Vagina (tissue), 2 donors: ENCODE results near the gene RASAL2. TPM values are rescaled to one million over a fixed set of nuclear protein-coding genes. Genes with fewer than 3 reads are reported as not detected.
A peak's percentile ranks its signal among the peaks of the same experiment; 100 is the strongest.

ENCODE experiments used
- DNase-seq, 2 donors: peaks; one replicate each; pipeline ENCODE4 v3.0.0-alpha.2; 2017; ENCODE audit errors: extremely low spot score in 2 of 2
- H3K27ac ChIP-seq: fragments of 200-600 bp; sonication (generic); one replicate; pipeline ENCODE4 v1.5.1; 2019
- H3K27me3 ChIP-seq: fragments of 200-600 bp; sonication (generic); one replicate; pipeline ENCODE4 v1.5.1; 2019
- H3K36me3 ChIP-seq, 2 donors: fragments of 200-600 bp; sonication (generic); one replicate each; pipeline ENCODE4 v1.5.1; 2017 to 2019
- H3K4me1 ChIP-seq: fragments of 200-600 bp; sonication (generic); one replicate; pipeline ENCODE4 v1.5.1; 2019
- H3K4me3 ChIP-seq, 2 donors: fragments of 200-600 bp; sonication (generic); 1 replicate in 1 of 2; 2 replicates in 1 of 2; pipeline ENCODE4 v1.5.1; 2016 to 2019
- H3K9me3 ChIP-seq: fragments of 200-600 bp; sonication (generic); one replicate; pipeline ENCODE4 v1.5.1; 2019
- CTCF ChIP-seq, 3 experiments: fragments of 450-650 bp in 2 of 3; fragments of 200-600 bp in 1 of 3; sonication (generic) in 1 of 3; IDR thresholded peaks; one replicate each; pipeline ENCODE4 v1.5.1; 2017 to 2019; ENCODE audit warnings: antibody characterized with exemption in 3 of 3, mild to moderate bottlenecking in 2 of 3, moderate library complexity in 2 of 3
- POLR2A ChIP-seq, 2 donors: fragments of 450-650 bp; IDR thresholded peaks; one replicate each; pipeline ENCODE4 v1.6.1; 2017; ENCODE audit warnings: antibody characterized with exemption in 2 of 2, mild to moderate bottlenecking in 2 of 2, moderate library complexity in 2 of 2
- POLR2AphosphoS5 ChIP-seq, 2 donors: sonication (generic); formaldehyde crosslinking; IDR thresholded peaks; one replicate each; pipeline ENCODE4 v1.9.0; 2017; ENCODE audit warnings: antibody characterized with exemption in 2 of 2, mild to moderate bottlenecking in 2 of 2, low read depth in 1 of 2; ENCODE audit not compliant: insufficient read depth in 1 of 2
- intact Hi-C: fragments of 100-400 bp; cut with DNase I; formaldehyde crosslinking; loops from one replicate; pipeline ENCODE4 v1.15.1; 2023
- total RNA-seq: library from RNA; depleted of rRNA; stranded (reverse); fragments of >200 nt; gene quantifications from one replicate; pipeline ENCODE4 v1.2.3, GENCODE V29; 2016

Gene RASAL2
- total RNA-seq, 1 donor from 2014 or later, result 25.5 TPM

DNA sequence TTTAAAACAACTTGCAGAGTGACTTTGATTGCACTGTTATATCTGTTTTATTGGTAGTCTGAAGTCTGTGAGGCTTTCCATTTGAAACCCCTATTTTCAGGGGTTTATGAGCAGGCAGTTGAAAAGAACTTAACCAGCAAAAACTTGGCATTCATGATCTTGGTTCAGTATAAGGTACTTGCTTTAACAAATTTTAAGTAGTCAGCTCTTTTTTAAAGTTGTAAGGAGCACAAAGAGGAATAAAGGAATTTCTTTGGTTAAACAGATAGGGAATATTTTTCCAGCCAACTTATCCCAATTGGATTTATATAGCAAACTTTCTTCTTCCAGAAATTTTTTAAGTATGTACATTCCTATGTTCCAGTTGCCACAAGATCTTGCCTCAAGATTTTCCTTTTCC lies 138.2 kb downstream of the RASAL2 start:
- intact Hi-C loops, result no loop called here
- Histone ChIP-seq H3K27ac (no peak overlapping the region), H3K4me1 (no peaks in the 10 kb centered on the region), H3K9me3 (no peaks in the 10 kb centered on the region), H3K4me3 (no peak overlapping the region), H3K36me3 (no peaks in the 10 kb centered on the region), H3K27me3 (no peaks in the 10 kb centered on the region)
- no peak for TF ChIP-seq POLR2AphosphoS5 (IDR thresholded peaks at IDR 0.05; ENCODE audit: insufficient read depth in 1 of 2, low read depth in 1 of 2)
- TF ChIP-seq POLR2A (IDR thresholded peaks at IDR 0.05), result no peak
- TF ChIP-seq CTCF (IDR thresholded peaks at IDR 0.05), result no peak
- DNase-seq, result no peak

GRCh38 chr1:178232949-178233348 lies 139.0 kb downstream of the RASAL2 start:
- TF ChIP-seq POLR2AphosphoS5 (IDR thresholded peaks at IDR 0.05; ENCODE audit: insufficient read depth in 1 of 2, low read depth in 1 of 2) (no peak), POLR2A (IDR thresholded peaks at IDR 0.05) (no peak), CTCF (IDR thresholded peaks at IDR 0.05) (no peak)
- no peak for DNase-seq
- intact Hi-C loops, result no loop called here

DNA sequence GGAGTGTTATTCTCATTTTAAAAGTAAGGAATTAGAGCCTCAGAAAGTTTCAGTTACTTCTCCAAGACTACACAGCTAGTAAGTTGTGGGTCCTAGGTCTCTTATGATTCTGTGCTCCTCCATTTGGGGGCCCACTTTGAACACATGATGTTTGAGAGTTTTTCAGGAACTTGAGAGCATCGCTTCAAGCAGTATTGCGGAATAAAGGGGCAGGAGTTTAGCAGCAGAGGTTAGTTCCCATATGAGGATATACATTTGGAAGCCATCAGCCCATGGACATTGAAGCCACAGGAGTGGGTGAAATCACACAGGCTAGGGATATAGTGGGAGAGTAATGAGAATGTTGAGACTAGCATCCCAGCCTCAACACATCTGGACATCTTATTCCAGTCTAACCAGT lies 143.2 kb downstream of the RASAL2 start:
- DNase-seq, result no peak
- Histone ChIP-seq H3K27me3 (no peaks in the 10 kb centered on the region), H3K4me3 (no peak overlapping the region), H3K4me1 (peaks cover 24% of the 10 kb centered on the region), H3K36me3 (no peaks in the 10 kb centered on the region), H3K9me3 (no peaks in the 10 kb centered on the region), H3K27ac (no peak overlapping the region)
- TF ChIP-seq CTCF (IDR thresholded peaks at IDR 0.05) (no peak), POLR2AphosphoS5 (IDR thresholded peaks at IDR 0.05; ENCODE audit: insufficient read depth in 1 of 2, low read depth in 1 of 2) (no peak), POLR2A (IDR thresholded peaks at IDR 0.05) (no peak)
- intact Hi-C loops, result no loop called here

More at GRCh38 chr1:178232949-178233348, 139.0 kb downstream of the RASAL2 start:
- Histone ChIP-seq H3K9me3 (no peaks in the 10 kb centered on the region), H3K36me3 (no peaks in the 10 kb centered on the region), H3K27me3 (no peaks in the 10 kb centered on the region), H3K27ac (no peak overlapping the region), H3K4me3 (no peak overlapping the region), H3K4me1 (peaks cover 4% of the 10 kb centered on the region)

- Histone ChIP-seq H3K4me1 (peaks cover 24% of the 10 kb centered on the region), H3K9me3 (no peaks in the 10 kb centered on the region), H3K36me3 (no peaks in the 10 kb centered on the region), H3K4me3 (no peak overlapping the region), H3K27ac (no peak overlapping the region), H3K27me3 (no peaks in the 10 kb centered on the region)
- no peak for TF ChIP-seq POLR2A (IDR thresholded peaks at IDR 0.05)
- TF ChIP-seq POLR2AphosphoS5 (IDR thresholded peaks at IDR 0.05; ENCODE audit: insufficient read depth in 1 of 2, low read depth in 1 of 2), result peak in 1 of 2 donors; percentile 70
- no peak for TF ChIP-seq CTCF (IDR thresholded peaks at IDR 0.05)
- DNase-seq, result no peak
- intact Hi-C loops, result no loop called here
Measured at GRCh38 chr1:178238722-178239510, 145.0 kb downstream of the RASAL2 start.

GRCh38 chr1:178241057-178241456 lies 147.2 kb downstream of the RASAL2 start:
- Histone ChIP-seq H3K27ac (no peak overlapping the region), H3K36me3 (no peaks in the 10 kb centered on the region), H3K27me3 (no peaks in the 10 kb centered on the region), H3K9me3 (no peaks in the 10 kb centered on the region), H3K4me3 (no peak overlapping the region), H3K4me1 (peaks cover 24% of the 10 kb centered on the region)
- TF ChIP-seq CTCF (IDR thresholded peaks at IDR 0.05), result no peak
- no peak for TF ChIP-seq POLR2AphosphoS5 (IDR thresholded peaks at IDR 0.05; ENCODE audit: insufficient read depth in 1 of 2, low read depth in 1 of 2)
- no peak for TF ChIP-seq POLR2A (IDR thresholded peaks at IDR 0.05)
- intact Hi-C loops, result no loop called here
- no peak for DNase-seq
